ENCODE measurements around the gene TTC24.

TTC24 gene

DNA sequence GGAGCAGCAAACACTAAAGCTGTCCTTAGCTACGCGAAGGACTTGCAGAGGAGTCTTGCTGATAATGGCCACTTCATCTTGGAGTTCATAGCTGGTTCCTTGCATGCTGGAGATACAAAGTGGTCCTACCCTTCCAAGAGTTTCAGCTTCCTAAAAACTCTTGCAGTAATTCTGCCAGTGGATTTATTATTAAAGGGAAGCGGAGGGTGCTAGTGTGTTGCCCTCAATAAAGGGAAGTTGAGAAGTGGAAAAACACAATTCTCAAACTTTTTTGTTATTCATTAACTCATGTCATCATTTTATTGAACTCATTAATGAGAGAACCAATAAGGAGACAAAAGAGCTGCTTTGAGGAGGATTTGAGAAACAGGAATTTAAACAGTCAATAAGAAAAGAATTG lies 33.1 kb downstream of the TTC24 start:
- TF ChIP-seq, protein P1, sequence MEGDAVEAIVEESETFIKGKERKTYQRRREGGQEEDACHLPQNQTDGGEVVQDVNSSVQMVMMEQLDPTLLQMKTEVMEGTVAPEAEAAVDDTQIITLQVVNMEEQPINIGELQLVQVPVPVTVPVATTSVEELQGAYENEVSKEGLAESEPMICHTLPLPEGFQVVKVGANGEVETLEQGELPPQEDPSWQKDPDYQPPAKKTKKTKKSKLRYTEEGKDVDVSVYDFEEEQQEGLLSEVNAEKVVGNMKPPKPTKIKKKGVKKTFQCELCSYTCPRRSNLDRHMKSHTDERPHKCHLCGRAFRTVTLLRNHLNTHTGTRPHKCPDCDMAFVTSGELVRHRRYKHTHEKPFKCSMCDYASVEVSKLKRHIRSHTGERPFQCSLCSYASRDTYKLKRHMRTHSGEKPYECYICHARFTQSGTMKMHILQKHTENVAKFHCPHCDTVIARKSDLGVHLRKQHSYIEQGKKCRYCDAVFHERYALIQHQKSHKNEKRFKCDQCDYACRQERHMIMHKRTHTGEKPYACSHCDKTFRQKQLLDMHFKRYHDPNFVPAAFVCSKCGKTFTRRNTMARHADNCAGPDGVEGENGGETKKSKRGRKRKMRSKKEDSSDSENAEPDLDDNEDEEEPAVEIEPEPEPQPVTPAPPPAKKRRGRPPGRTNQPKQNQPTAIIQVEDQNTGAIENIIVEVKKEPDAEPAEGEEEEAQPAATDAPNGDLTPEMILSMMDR (IDR thresholded peaks at IDR 0.05; ENCODE audit: extremely low read depth, missing control alignments): no peak
- no peak for DNase-seq (ENCODE audit: low spot score)

DNA sequence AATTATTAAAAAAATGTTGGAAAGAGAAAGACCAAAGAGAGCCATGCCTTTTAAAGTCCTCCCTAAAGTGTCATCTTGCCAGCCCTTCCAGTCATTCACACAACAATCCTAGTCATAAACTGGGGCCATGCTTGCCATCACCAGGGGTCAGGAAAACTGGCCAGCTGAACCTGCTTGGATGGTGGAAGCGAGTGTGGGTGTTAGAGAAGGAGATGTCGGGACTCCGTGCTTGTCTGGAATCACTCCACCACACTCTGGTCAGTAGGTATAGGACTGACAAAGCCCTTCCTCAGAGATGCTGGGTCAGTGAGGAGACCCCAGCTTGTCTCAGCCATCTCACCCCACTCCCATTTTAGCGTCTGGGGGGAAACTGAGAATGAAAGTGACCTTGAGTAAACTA lies 36.4 kb downstream of the TTC24 start:
- TF ChIP-seq, protein P1 (IDR thresholded peaks at IDR 0.05; ENCODE audit: extremely low read depth, missing control alignments): no peak
- DNase-seq (ENCODE audit: low spot score): no peak

DNA sequence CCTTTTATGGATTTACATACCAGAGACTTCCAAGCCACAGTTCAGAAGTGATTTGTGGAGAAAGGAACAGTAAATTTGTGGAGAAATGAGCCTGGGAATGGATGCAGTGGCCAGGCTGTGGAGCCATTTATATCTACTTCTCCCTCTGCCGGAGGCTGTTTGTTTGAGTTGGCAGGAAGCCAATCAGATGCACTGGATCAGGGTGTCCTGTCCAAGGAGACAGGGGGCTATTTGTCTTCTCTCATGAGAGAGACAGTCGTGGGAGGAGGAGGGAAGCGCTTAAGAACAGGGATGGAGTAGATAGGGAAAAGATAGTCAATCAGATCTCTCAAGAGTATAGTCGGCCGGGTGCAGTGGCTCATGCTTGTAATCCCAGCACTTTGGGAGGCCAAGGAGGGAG lies 36.9 kb downstream of the TTC24 start:
- TF ChIP-seq, protein P1 (IDR thresholded peaks at IDR 0.05; ENCODE audit: extremely low read depth, missing control alignments): no peak

DNA sequence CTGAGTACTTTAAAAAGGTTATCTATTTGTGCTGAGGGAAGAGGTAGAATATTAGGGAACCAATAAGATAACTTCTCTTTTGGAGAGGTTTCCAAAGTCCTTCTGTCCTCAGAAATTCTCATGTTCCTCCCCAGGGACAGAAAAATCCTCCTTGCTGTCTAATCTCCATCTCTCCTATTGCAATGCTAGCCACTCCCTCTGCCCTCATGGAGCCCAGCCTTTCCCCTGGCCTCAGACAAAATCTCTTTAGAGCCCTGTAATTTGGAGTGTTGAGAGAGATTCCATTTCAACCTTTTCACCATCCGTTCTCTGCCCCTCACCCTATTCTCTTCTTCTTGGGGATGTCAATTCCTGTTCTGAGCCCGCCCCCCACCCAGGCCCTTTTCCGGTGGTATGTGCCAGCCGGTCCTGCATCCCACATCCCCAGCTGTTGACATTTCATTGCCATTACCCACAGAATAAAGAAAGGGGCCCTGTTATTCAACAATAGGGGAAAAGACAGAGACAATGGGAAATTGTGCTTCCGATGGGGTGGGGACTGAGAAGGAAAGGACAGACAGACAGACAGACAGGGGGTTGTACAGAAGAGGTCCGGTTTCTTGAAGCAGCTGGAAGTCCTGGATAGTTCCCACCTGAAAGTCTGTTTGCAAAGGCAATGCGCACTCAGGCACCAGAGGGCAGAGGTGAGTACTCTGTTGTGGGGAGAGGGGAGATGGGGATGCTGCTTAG lies 39.5 kb downstream of the TTC24 start, which contains the start of gene HAPLN2:
TSS of gene HAPLN2 (plus strand) at position 563 of the 729 bp plus-strand sequence. CDS start 4,076 bp downstream, outside the sequence.
- TF ChIP-seq, protein P1 (IDR thresholded peaks at IDR 0.05; ENCODE audit: extremely low read depth, missing control alignments): peak; percentile 45
- DNase-seq (ENCODE audit: low spot score): no peak

More for the DNA sequence above, 36.9 kb downstream of the TTC24 start:
- no peak for DNase-seq (ENCODE audit: low spot score)

DNA sequence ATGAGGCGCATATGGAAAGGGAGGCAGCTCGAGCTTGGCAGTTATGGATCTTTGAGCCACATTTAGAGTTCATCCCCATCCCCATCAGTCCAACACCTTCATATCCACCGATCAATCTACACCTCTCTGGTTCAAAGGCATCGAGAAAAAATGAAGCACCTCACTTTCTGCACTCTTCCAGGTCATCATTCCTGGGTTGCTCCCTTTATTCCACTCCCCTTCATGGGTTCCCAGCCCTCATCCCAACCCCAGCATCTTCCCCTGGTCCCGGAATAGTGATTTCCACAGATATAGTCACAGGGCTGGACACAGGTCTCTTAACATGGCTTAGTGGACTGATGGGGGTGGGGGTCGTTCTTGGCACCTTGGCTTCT lies 40.0 kb downstream of the TTC24 start:
- TF ChIP-seq, protein P1 (IDR thresholded peaks at IDR 0.05; ENCODE audit: extremely low read depth, missing control alignments): no peak

DNA sequence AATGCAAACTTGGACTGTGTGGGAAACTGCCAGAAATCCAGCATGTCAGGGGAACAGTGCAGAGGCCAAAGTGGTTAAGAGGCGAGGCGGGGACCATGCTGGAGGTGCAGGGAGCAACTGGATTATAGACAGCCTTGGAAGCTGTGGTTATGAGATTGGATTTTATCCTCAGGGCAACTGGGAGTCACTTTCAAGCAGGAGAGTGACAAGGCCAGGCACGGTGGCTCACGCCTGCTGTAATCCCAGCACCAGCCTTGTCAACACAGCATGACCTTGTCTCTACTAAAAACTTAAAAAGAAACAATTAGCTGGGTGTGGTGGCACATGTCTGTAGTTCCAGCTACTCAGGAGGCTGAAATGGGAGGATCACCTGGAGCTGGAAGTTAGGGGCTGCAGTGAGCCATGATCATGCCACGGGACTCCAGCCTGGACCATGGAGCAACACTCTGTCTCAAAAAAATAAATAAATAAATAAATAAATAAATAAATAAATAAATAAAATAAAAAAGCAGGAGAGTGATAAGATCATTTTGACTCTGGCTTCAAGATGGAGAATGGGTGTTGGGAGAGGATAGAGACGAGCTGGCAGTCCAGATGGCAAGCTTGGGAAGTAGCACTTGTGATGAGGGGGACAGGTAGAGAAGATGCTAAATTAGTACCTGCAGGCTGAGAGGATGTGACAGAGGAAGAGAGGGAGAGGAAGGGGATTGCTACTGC lies 43.2 kb downstream of the TTC24 start:
- TF ChIP-seq, protein P1 (IDR thresholded peaks at IDR 0.05; ENCODE audit: extremely low read depth, missing control alignments): no peak
- no peak for DNase-seq (ENCODE audit: low spot score)

More for the DNA sequence above, 40.0 kb downstream of the TTC24 start:
- no peak for DNase-seq (ENCODE audit: low spot score)

Measured in GM20000 (cell line).